Right renal cortex interstitium (tissue), 3 donors: ENCODE results near the gene RAD51C. TPM values are rescaled to one million over a fixed set of nuclear protein-coding genes. Genes with fewer than 3 reads are reported as not detected.
"Not testable (repeated sequence)": the region's sequence is repeated elsewhere in the genome, so short reads cannot be mapped to it uniquely, and the experiment has no call there.

Source experiments
- DNase-seq, 3 donors: peaks; one replicate each; pipeline ENCODE4 v3.0.0-alpha.2; 2013; ENCODE audit warnings: low read depth in 3 of 3, low spot score in 2 of 3
- polyA plus RNA-seq, 3 donors: library from polyadenylated mRNA; unstranded; fragments of 120-200 nt; gene quantifications; one replicate each; pipeline ENCODE4 v1.2.1, GENCODE V29; 2013; ENCODE audit not compliant: insufficient read length in 3 of 3

RAD51C gene
- polyA plus RNA-seq, 3 donors: 50.6 to 53.0 (median 51.9) TPM

- DNase-seq: no peak
Measured at GRCh38 chr17:58680038-58680369, 12.4 kb upstream of the RAD51C start.

GRCh38 chr17:58684003-58684402 lies 8.4 kb upstream of the RAD51C start:
- DNase-seq: no peak

- not testable (repeated sequence) for DNase-seq
Measured at GRCh38 chr17:58684462-58684861, 7.9 kb upstream of the RAD51C start.

- DNase-seq: no peak
Measured at GRCh38 chr17:58686980-58687379, 5.4 kb upstream of the RAD51C start.

GRCh38 chr17:58688521-58688920 lies 3.9 kb upstream of the RAD51C start:
- no peak for DNase-seq

GRCh38 chr17:58690033-58690432 lies 2.4 kb upstream of the RAD51C start:
- not testable (repeated sequence) for DNase-seq

GRCh38 chr17:58691701-58692238 lies 632 bp upstream of the RAD51C start, which contains the start of gene TEX14:
TSS of gene TEX14 (minus strand) at chr17:58692045. CDS start at chr17:58652001, 40,044 bp downstream.
- DNase-seq: no peak

- no peak for DNase-seq
Measured at GRCh38 chr17:58693208-58693607, 806 bp downstream of the RAD51C start.

- no peak for DNase-seq
Measured at GRCh38 chr17:58693751-58694150, 1.3 kb downstream of the RAD51C start.

GRCh38 chr17:58694302-58694701 lies 1.9 kb downstream of the RAD51C start:
- DNase-seq: no peak

GRCh38 chr17:58694826-58695225 lies 2.4 kb downstream of the RAD51C start:
- no peak for DNase-seq

- DNase-seq: no peak
Measured at GRCh38 chr17:58699771-58700170, 7.4 kb downstream of the RAD51C start.

- no peak for DNase-seq
Measured at GRCh38 chr17:58702045-58702476, 9.7 kb downstream of the RAD51C start.

- DNase-seq: no peak
Measured at GRCh38 chr17:58702708-58703107, 10.3 kb downstream of the RAD51C start.

- no peak for DNase-seq
Measured at GRCh38 chr17:58703137-58703915, 10.9 kb downstream of the RAD51C start.

- no peak for DNase-seq
Measured at GRCh38 chr17:58703916-58704286, 11.5 kb downstream of the RAD51C start.

- no peak for DNase-seq
Measured at GRCh38 chr17:58706351-58707140, 14.1 kb downstream of the RAD51C start.

- DNase-seq: peak; percentile 17 to 39 (median 25)
Measured at GRCh38 chr17:58710948-58711552, 18.6 kb downstream of the RAD51C start.

GRCh38 chr17:58722274-58722673 lies 29.9 kb downstream of the RAD51C start:
- no peak for DNase-seq

GRCh38 chr17:58722696-58723095 lies 30.3 kb downstream of the RAD51C start:
- DNase-seq: no peak

- DNase-seq: no peak
Measured at GRCh38 chr17:58728798-58729197, 36.4 kb downstream of the RAD51C start.
